ENCODE results near the gene FAM76B. TPM values are rescaled to one million over a fixed set of nuclear protein-coding genes. Genes with fewer than 3 reads are reported as not detected.

FAM76B gene
- total RNA-seq, 2 experiments from 2014 or later: 46.3 to 69.3 TPM

Other genes with a start within 250 kb of the FAM76B start
- 100 to 1,000 TPM; 101 to 134 TPM for gene CEP57, start 716 bp upstream of the FAM76B start, total RNA-seq
- gene MTMR2, start 134.3 kb upstream of the FAM76B start, total RNA-seq: 10 to 100 TPM; 32.8 to 36.5 TPM